ENCODE data around the gene PPEF2. TPM values are rescaled to one million over a fixed set of nuclear protein-coding genes. Genes with fewer than 3 reads are reported as not detected.
A peak's percentile ranks its signal among the peaks of the same experiment; 100 is the strongest.

The PPEF2 gene
- polyA plus RNA-seq, 1 experiment: not detected

GRCh38 chr4:75831856-75832405 lies 70.3 kb downstream of the PPEF2 start:
- Histone ChIP-seq H3K4me3 (ENCODE audit: low read depth, low read length) (no peak overlapping the region), H3K27ac (ENCODE audit: low read depth, low read length) (no peak overlapping the region), H3K9me3 (ENCODE audit: control insufficient read depth, insufficient read depth, low read length) (peaks cover 4% of the 10 kb centered on the region; the same call in 1 of the 2 replicates), H3K27me3 (ENCODE audit: control insufficient read depth, insufficient read depth, low read length) (no peaks in the 10 kb centered on the region)
- DNase-seq (ENCODE audit: low read depth, low spot score): no peak
- ChIA-PET POLR2A (no interaction called here), CTCF (interaction anchor here (5.6 kb wide), 1 partner anchor 16 kb away, joined by 30 read pairs; no protein-coding TSS in a partner anchor)
- TF ChIP-seq, protein P1, sequence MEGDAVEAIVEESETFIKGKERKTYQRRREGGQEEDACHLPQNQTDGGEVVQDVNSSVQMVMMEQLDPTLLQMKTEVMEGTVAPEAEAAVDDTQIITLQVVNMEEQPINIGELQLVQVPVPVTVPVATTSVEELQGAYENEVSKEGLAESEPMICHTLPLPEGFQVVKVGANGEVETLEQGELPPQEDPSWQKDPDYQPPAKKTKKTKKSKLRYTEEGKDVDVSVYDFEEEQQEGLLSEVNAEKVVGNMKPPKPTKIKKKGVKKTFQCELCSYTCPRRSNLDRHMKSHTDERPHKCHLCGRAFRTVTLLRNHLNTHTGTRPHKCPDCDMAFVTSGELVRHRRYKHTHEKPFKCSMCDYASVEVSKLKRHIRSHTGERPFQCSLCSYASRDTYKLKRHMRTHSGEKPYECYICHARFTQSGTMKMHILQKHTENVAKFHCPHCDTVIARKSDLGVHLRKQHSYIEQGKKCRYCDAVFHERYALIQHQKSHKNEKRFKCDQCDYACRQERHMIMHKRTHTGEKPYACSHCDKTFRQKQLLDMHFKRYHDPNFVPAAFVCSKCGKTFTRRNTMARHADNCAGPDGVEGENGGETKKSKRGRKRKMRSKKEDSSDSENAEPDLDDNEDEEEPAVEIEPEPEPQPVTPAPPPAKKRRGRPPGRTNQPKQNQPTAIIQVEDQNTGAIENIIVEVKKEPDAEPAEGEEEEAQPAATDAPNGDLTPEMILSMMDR (IDR thresholded peaks at IDR 0.05; ENCODE audit: low read depth, low read length): no peak

DNA sequence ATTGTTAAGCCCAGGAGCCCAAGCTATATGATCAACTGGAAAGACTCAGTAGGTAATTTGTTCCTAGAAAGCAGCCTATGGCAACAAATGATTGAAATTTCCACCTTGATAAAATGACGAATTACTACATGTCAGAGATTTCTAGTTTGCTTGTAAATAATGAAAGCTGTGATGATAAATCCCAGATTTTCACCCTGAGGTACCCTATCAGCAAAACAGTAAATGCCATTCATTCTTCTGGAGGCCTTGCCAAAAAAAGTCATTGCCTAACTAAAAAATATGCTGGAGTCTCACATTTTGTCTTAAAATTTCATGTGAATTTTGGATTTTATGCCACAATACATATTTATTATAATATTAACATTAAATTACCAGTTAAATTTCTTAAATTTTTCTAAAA lies 71.3 kb downstream of the PPEF2 start:
- no peaks in the 10 kb centered on the region for H3K27me3 ChIP-seq (ENCODE audit: control insufficient read depth, insufficient read depth, low read length)
- TF ChIP-seq, protein P1 (IDR thresholded peaks at IDR 0.05; ENCODE audit: low read depth, low read length): no peak
- DNase-seq (ENCODE audit: low read depth, low spot score): no peak
- H3K27ac ChIP-seq (ENCODE audit: low read depth, low read length): no peak overlapping the region
- POLR2A ChIA-PET: no interaction called here
- H3K9me3 ChIP-seq (ENCODE audit: control insufficient read depth, insufficient read depth, low read length): peaks cover 4% of the 10 kb centered on the region; the same call in 1 of the 2 replicates
- H3K4me3 ChIP-seq (ENCODE audit: low read depth, low read length): no peak overlapping the region
- CTCF ChIA-PET: interaction anchor here (0.7 to 5.6 kb wide), 2 partner anchors 17 to 118 kb away, joined by 3 to 30 read pairs; no protein-coding TSS in a partner anchor

- Histone ChIP-seq H3K27ac (ENCODE audit: low read depth, low read length) (no peak overlapping the region), H3K9me3 (ENCODE audit: control insufficient read depth, insufficient read depth, low read length) (no peaks in the 10 kb centered on the region), H3K4me3 (ENCODE audit: low read depth, low read length) (no peak overlapping the region), H3K27me3 (ENCODE audit: control insufficient read depth, insufficient read depth, low read length) (no peaks in the 10 kb centered on the region)
- CTCF ChIA-PET: no interaction called here
- TF ChIP-seq, protein P1 (IDR thresholded peaks at IDR 0.05; ENCODE audit: low read depth, low read length): no peak
- POLR2A ChIA-PET: no interaction called here
- DNase-seq (ENCODE audit: low read depth, low spot score): no peak
Measured at GRCh38 chr4:75823812-75824211, 78.4 kb downstream of the PPEF2 start.

DNA sequence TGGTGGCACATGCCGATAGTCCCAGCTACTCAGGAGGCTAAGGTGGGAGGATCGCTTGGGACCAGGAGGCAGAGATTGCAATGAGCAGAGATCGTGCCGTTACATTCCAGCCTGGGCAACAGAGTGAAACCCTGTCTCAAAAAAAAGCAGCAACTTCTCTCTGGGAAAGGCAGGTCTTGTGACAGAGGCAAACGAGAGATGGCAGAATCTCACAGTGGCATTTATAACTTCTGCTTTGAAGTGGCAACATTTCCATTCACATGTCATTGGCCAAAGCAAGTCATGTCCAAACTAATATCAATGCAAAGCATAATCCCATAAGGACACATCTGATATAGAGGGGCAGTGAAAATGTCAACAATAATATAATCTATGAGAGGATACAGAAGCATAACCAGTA lies 79.8 kb downstream of the PPEF2 start:
- no peak for DNase-seq (ENCODE audit: low read depth, low spot score)
- Histone ChIP-seq H3K27ac (ENCODE audit: low read depth, low read length) (no peak overlapping the region), H3K9me3 (ENCODE audit: control insufficient read depth, insufficient read depth, low read length) (no peaks in the 10 kb centered on the region), H3K4me3 (ENCODE audit: low read depth, low read length) (no peak overlapping the region), H3K27me3 (ENCODE audit: control insufficient read depth, insufficient read depth, low read length) (no peaks in the 10 kb centered on the region)
- POLR2A ChIA-PET: no interaction called here
- TF ChIP-seq, protein P1 (IDR thresholded peaks at IDR 0.05; ENCODE audit: low read depth, low read length): no peak
- CTCF ChIA-PET: interaction anchor here (0.5 kb wide), 1 partner anchor 27 kb away, joined by 3 read pairs; no protein-coding TSS in a partner anchor

- Histone ChIP-seq H3K27me3 (ENCODE audit: control insufficient read depth, insufficient read depth, low read length) (no peaks in the 10 kb centered on the region), H3K27ac (ENCODE audit: low read depth, low read length) (no peak overlapping the region), H3K4me3 (ENCODE audit: low read depth, low read length) (no peak overlapping the region), H3K9me3 (ENCODE audit: control insufficient read depth, insufficient read depth, low read length) (no peaks in the 10 kb centered on the region)
- peak; percentile 27 for DNase-seq (ENCODE audit: low read depth, low spot score)
- POLR2A ChIA-PET: no interaction called here
- CTCF ChIA-PET: no interaction called here
- TF ChIP-seq, protein P1 (IDR thresholded peaks at IDR 0.05; ENCODE audit: low read depth, low read length): no peak
Measured at GRCh38 chr4:75821966-75822365, 80.3 kb downstream of the PPEF2 start.

Measured in AG04450 (cell line).